NCI-H1092 treated with DMSO at 0.1 percent for 48 hours (cell line): Measurements from ENCODE around the gene OSGIN1.

Experiments used
- DNase-seq: peaks from one replicate; lab custom pipeline; 2025; lab: John Stamatoyannopoulos, UW

Gene OSGIN1

DNA sequence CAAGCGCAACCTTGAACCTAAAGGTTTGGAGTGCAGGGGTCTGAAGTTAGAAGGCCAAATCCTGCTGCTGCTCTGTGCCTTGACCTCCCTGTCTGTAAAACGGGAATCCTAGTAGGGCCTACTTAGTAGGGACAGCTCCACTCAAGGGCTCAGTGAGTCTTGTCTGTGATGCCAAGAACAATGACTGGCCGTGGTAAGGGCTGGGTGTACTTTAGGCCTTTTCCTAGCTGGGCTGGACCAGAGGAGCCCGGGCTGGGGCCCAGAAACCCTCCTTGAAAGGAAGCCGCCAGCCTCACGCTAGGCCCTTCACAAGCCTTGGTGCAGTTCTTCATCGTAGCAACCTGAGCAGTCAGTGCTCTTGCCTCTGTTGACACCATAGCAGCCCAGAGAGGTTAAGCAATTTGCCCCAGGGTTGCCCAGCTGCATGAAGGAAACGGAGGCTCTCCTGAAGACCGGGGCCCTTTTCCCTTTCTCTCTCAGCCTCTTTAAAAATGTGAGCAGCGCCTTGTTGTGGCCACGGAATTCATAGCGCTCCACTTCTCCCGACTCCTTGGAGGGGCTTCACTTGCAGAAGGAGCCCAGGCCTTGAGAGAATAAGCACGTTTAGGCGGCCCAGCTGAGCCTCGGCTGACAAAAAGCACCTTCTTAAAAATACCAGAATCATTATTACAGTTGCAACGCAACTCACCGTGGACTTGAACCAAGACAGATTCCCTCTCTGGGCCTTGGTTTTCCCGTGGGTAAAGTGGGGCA, 19.4 kb downstream of the OSGIN1 start:
- DNase-seq, result no peak

GRCh38 chr16:83973077-83973476, 20.0 kb downstream of the OSGIN1 start:
- DNase-seq, result no peak

DNA sequence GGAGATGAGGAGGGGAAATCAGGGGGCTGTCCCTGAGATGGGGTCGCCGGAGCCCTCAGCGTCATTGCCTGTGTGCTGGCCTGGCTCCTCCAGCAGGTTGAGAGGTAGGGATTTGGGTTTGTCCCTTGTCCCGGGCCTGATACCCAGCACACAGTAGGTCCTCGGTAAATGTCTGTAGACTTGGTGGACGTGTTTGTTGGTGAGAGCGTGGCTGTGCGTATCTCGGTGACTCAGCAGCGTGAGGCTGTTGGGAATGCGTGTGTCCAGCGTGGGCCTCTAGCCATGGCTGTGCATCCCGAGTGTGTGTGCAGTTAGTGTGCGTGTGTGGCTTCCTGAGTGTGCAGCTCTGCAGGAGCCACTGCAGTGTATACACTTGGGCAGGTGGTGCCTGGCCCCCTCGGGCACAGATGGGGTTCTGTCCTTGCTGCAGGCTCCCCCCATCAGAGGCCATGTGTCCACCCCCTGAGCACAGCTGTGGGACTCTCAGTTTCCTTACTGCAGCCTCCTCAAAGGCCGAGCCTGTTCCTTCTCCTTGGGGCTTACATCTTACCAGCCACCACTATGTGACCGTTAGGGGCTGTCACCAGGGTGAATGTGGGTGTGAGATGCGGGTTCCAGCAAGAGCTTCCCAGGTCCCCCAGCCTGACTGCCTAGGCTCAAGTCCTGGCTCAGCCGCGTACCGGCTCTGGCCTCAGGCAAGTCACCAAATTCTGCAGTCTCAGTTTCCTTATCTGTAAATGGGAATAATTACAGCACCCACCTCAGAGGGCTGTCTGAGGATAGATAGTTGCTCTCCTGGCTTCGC, 20.7 kb downstream of the OSGIN1 start:
- no peak for DNase-seq

DNA sequence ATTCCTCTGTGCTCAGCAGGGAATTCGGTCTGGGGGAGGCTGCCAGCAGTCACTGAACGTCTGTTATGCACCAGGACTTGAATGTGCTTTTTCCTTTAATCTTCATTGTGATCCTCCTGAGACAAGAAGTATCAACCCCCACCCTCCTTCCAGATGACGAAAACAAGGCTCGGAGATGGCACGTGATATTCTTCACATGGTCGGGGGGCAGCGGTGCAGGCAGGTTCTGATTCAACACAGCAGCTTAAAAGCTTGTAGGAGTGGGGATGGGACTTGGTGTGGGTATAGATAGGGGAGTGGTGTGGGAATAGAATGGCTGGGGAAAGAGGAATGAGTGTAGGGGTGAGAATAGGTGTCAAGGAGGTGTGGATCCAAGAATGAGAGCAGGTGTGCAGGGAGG, 21.4 kb downstream of the OSGIN1 start:
- DNase-seq, result no peak

GRCh38 chr16:83975590-83976260, 22.7 kb downstream of the OSGIN1 start:
- DNase-seq, result no peak

DNA sequence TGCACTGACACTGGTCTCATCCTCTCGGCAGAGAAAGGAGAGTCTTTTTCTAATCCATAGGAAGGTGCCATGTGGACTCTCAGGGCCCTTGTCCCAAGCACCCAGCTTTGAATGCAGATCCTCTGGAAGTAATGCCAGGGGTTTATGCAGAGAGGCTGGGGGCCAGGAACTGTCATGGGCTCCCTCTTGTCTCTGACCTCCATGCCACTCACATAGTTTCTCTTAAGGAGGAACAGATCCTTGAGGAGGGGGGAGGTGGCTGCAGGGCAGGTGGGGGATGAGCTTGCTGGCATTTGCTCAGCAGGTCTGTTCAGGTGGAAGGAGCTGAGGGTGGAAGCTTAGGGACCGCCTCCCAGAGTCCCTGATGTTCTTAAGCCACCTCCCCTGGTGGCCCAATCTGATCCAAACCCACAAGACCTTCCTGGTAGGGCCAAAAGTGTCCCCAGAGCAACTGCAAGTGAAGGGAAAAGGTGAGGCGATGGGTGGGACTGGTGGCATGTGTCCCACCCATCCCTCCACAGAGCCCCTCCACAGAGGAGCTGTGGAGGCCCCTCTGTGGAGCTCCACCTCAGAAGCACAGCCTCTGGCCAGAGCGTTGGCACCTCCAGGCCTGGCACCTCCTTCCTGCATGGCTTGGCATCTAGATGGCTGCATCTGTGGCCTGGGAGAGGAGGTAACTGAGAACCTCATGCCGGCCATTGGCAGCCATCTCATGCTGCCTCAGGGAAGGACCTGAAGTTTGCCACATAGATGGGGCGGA, 24.2 kb downstream of the OSGIN1 start:
- no peak for DNase-seq

DNA sequence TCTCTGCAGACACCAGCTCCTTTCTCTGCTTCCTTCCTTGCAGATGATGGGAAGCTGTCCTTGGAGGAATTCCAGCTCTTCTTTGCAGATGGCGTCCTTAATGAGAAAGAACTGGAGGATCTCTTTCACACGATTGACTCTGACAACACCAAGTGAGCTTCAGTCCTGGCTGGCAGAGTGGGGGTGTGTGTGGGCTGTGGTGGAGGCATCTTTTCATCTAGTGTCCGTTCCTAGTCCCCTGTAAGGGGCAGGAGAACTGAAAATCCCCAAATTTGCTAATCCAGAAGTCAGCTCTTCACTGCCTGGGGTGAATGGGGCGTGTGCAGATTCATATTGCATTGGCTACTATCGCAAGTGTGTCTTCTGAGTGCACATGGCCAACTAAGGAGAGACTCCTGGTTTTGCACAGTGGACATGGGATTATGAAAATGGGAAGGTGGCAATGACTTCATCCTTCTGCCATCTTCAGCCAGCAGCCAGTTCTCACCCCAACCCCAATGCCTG, 25.4 kb downstream of the OSGIN1 start:
- no peak for DNase-seq

DNA sequence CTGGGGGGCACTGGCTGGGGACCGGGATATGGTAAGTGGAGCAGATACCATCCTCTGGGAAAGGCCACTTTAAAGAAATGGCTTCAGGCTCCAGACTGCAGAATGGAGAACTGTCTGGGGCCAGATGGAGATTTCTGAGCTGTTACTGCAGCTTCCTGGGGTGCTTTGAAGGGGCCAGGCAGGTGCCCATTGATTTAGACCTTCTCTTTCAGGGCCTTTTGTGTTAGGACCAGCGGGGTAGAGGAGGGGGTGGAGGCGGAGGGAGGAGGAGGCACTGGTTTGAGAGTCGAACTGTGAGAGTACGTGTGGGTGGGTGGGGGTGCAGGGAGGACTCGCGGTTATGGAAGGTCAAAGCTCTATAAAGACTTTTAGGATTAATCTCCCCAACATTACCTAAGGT, 26.4 kb downstream of the OSGIN1 start:
- DNase-seq, result no peak

GRCh38 chr16:83980794-83981193, 27.8 kb downstream of the OSGIN1 start:
- no peak for DNase-seq

DNA sequence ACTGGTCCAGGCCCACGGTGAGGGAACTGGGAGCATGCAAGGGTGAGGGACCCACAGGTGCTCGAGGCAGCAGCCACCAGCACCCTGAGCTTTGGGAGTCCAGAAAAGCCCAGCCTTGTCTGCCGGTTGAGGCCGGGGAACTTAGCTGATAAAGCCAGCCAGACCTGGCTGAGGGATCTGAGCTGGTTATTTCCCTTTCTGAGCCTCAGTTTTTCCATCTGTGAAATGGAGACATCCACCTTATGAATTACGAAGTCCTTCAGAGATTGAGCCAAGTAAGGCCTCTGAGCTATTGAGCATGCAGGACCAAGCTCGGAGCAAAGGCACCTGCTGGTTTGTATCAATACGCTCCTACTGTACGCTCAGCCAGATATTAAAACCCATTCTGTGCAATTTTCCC, 28.8 kb downstream of the OSGIN1 start:
- no peak for DNase-seq

DNA sequence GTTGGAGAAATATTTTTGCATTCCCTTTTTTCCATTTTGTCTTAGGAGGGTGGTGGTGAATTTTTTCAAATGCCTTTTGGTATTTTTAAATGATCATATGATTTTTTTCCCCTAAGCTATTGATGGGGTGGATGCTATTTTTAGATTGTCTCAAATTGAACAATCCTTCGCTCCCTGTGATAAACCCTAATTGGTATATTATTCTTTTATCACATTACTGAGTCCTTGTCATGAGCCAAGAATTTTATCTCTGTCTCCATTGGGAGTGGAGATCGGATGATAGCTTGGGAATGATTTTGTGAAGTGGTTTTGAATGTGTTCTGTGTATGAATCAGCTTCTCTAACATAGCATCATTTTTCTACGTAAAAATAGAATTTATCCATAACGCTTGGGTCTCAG, 30.5 kb downstream of the OSGIN1 start:
- no peak for DNase-seq

GRCh38 chr16:83989300-83989699, 36.3 kb downstream of the OSGIN1 start:
- peak; percentile 40 for DNase-seq

- DNase-seq, result peak; percentile 5
Observed at GRCh38 chr16:83990492-83990891, 37.5 kb downstream of the OSGIN1 start.

- peak; percentile 41 for DNase-seq
Observed at GRCh38 chr16:83992624-83993023, 39.6 kb downstream of the OSGIN1 start.

DNA sequence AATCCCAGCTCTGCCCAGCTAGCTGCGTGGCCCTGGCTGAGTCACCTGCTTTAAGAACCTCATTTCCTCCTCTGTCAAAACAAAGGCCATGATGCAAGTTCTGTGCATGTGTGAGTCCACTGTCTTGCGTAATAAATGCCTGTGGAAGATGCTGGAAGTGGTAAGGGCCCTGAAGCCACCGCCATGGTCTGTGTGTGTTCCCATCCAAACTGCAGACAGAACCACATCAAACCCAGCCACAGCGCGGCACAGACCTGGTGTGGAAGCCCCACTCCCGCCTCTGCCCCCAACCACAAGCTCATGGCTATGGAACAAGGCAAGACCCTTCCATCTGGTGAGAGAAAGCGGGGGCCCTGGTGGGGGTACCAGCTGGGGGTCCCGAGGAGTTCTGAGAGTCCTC, 41.0 kb downstream of the OSGIN1 start:
- DNase-seq, result no peak

DNA sequence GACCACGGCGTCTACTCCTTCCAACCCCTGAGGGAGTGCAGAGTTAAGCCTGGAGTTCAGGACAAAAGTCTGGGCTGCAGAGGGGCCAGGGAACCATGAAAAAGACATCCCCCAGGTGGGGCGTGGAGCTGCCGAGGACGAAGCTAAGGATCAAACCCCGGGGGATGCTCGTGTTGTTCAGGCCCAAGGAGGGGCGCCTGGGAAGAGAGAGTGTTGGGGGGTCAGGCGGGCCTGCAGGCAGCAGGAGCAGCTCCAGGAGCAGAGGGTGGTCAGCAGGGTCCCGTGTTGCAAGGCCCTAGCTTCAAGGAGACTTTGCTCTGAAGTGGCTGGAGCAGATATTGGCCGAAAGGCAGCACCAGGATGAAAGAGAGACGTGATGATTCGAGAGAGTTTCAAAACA, 41.7 kb downstream of the OSGIN1 start:
- no peak for DNase-seq

DNA sequence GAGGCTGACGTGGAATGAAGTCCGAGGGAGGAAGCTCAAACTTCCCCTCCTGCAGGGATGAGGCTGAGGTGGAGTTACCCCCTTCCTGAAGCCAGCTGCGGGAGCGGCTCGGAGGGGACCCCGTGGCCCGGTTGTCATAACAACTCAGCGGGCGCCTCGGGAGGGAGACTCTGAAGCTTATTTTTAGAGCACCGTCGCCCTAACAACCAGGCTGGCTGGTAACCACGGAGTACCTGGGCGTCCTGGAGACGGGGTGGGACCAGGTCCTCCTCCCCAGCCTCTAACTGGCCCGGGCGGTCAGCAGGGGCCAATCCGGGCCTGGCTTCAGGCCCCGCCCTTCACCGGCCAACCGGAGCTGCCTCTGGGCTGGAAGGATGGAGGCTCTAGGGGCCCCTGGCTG, 42.7 kb downstream of the OSGIN1 start:
- DNase-seq, result peak; percentile 80

DNA sequence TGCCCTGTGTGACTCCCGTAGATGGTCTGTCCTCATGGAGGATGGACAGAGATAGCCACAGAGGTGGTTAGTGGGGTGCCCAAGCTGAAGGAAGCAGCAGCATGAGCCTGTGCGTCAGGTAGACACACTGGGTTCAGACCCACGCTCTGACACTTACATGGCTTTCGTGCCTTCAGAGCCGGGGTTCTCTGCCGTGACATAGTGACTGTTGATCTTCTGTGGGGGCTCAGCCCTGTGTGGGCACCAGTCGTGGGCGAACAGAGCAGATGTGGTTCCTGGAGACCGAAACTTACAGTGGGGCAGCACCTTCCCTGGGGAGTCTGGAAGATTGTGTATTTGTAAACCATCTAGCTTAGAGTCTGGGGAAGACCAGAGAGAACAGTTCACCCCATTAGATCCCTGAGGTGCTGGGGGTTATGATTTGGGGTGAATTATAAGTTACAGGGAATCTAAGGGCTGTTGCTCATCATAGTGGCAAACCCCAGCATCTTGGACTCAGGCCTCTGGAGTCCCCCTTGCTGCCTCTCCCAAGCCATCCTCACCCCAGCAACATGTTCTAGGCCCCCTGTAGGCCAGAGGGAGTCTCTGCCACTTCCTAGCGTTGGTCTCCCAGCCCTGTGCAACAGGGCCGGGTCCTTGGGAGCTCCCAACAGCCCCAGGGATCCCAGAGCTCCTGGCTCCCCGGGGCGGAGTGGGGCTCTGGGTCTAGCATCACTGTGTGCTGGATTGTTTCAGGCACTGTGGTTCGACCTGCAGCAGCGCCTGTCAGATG, 43.6 kb downstream of the OSGIN1 start:
- no peak for DNase-seq

- no peak for DNase-seq
Observed at GRCh38 chr16:83998091-83998490, 45.1 kb downstream of the OSGIN1 start.

GRCh38 chr16:84000989-84001642, 48.1 kb downstream of the OSGIN1 start:
- DNase-seq, result no peak

DNA sequence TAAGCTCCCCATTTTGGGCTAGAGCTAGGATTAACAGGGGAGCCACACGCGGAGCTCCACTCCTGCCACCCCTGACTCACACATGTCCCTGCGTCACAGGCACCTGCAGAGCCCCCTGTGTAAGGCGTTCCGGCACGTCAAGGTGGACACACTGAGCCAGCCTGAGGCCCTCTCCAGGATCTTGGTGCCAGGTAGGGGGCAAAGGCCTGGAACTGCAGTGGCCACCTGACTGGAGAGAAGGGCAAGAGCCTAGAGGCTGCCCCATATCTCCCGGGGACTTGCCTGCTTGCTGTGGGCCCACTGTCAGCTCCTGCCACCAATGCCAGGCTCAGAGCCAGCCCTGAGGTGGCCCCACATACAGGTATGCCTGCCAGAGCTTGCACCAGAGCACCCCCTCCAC, 48.7 kb downstream of the OSGIN1 start:
- DNase-seq, result no peak
